ENCODE data around the gene HELB. TPM values are rescaled to one million over a fixed set of nuclear protein-coding genes. Genes with fewer than 3 reads are reported as not detected.

The HELB gene
- total RNA-seq, 1 experiment from 2014 or later: 2.3 TPM

GRCh38 chr12:66319266-66319954 lies 17.1 kb downstream of the HELB start:
- no peaks in the 10 kb centered on the region for H3K27me3 ChIP-seq (replicated peaks)
- DNase-seq (ENCODE audit: low read depth in 1 of 2, low spot score in 2 of 2): no peak
- H3K27ac ChIP-seq: no peak overlapping the region
- H3K36me3 ChIP-seq: no peaks in the 10 kb centered on the region
- no peak overlapping the region for H3K4me3 ChIP-seq
- H3K4me1 ChIP-seq (replicated peaks): peaks cover 4% of the 10 kb centered on the region; the same call in 1 of the 2 replicates
- no peaks in the 10 kb centered on the region for H3K9me3 ChIP-seq (replicated peaks)

- Histone ChIP-seq H3K27ac (no peak overlapping the region), H3K36me3 (no peaks in the 10 kb centered on the region), H3K9me3 (replicated peaks) (no peaks in the 10 kb centered on the region), H3K4me1 (replicated peaks) (peaks cover 4% of the 10 kb centered on the region; the same call in 1 of the 2 replicates), H3K4me3 (no peak overlapping the region), H3K27me3 (replicated peaks) (no peaks in the 10 kb centered on the region)
- DNase-seq (ENCODE audit: low read depth in 1 of 2, low spot score in 2 of 2): no peak
These were observed 18.7 kb downstream of the HELB start for GRCh38 chr12:66320996-66321395.

GRCh38 chr12:66321435-66321834 lies 19.1 kb downstream of the HELB start:
- Histone ChIP-seq H3K36me3 (no peaks in the 10 kb centered on the region), H3K4me1 (replicated peaks) (peaks cover 4% of the 10 kb centered on the region; the same call in 1 of the 2 replicates), H3K4me3 (no peak overlapping the region), H3K27ac (no peak overlapping the region), H3K9me3 (replicated peaks) (no peaks in the 10 kb centered on the region), H3K27me3 (replicated peaks) (no peaks in the 10 kb centered on the region)
- no peak for DNase-seq (ENCODE audit: low read depth in 1 of 2, low spot score in 2 of 2)

- Histone ChIP-seq H3K27me3 (replicated peaks) (no peaks in the 10 kb centered on the region), H3K9me3 (replicated peaks) (no peaks in the 10 kb centered on the region), H3K4me3 (no peak overlapping the region), H3K4me1 (replicated peaks) (peaks cover 4% of the 10 kb centered on the region; the same call in 1 of the 2 replicates), H3K36me3 (no peaks in the 10 kb centered on the region), H3K27ac (no peak overlapping the region)
- DNase-seq (ENCODE audit: low read depth in 1 of 2, low spot score in 2 of 2): no peak
These were observed 20.7 kb downstream of the HELB start for GRCh38 chr12:66323017-66323416.

- Histone ChIP-seq H3K4me3 (no peak overlapping the region), H3K36me3 (no peaks in the 10 kb centered on the region), H3K4me1 (replicated peaks) (no peaks in the 10 kb centered on the region), H3K27me3 (replicated peaks) (no peaks in the 10 kb centered on the region), H3K9me3 (replicated peaks) (no peaks in the 10 kb centered on the region), H3K27ac (no peak overlapping the region)
- no peak for DNase-seq (ENCODE audit: low read depth in 1 of 2, low spot score in 2 of 2)
These were observed 27.6 kb downstream of the HELB start for GRCh38 chr12:66329941-66330340.

- no peak overlapping the region for H3K27ac ChIP-seq
- no peaks in the 10 kb centered on the region for H3K27me3 ChIP-seq (replicated peaks)
- no peaks in the 10 kb centered on the region for H3K9me3 ChIP-seq (replicated peaks)
- H3K4me1 ChIP-seq (replicated peaks): no peaks in the 10 kb centered on the region
- no peak for DNase-seq (ENCODE audit: low read depth in 1 of 2, low spot score in 2 of 2)
- H3K36me3 ChIP-seq: no peaks in the 10 kb centered on the region
- H3K4me3 ChIP-seq: no peak overlapping the region
These were observed 28.7 kb downstream of the HELB start for GRCh38 chr12:66331016-66331415.

GRCh38 chr12:66331814-66332213 lies 29.5 kb downstream of the HELB start:
- H3K27me3 ChIP-seq (replicated peaks): no peaks in the 10 kb centered on the region
- no peak overlapping the region for H3K4me3 ChIP-seq
- no peaks in the 10 kb centered on the region for H3K9me3 ChIP-seq (replicated peaks)
- no peak for DNase-seq (ENCODE audit: low read depth in 1 of 2, low spot score in 2 of 2)
- H3K4me1 ChIP-seq (replicated peaks): no peaks in the 10 kb centered on the region
- H3K36me3 ChIP-seq: no peaks in the 10 kb centered on the region
- H3K27ac ChIP-seq: no peak overlapping the region

GRCh38 chr12:66335746-66336145 lies 33.5 kb downstream of the HELB start:
- H3K9me3 ChIP-seq (replicated peaks): no peaks in the 10 kb centered on the region
- H3K4me1 ChIP-seq (replicated peaks): no peaks in the 10 kb centered on the region
- DNase-seq (ENCODE audit: low read depth in 1 of 2, low spot score in 2 of 2): no peak
- H3K4me3 ChIP-seq: no peak overlapping the region
- no peaks in the 10 kb centered on the region for H3K36me3 ChIP-seq
- no peaks in the 10 kb centered on the region for H3K27me3 ChIP-seq (replicated peaks)
- no peak overlapping the region for H3K27ac ChIP-seq

GRCh38 chr12:66337381-66338010 lies 35.2 kb downstream of the HELB start:
- no peaks in the 10 kb centered on the region for H3K4me1 ChIP-seq (replicated peaks)
- H3K36me3 ChIP-seq: no peaks in the 10 kb centered on the region
- no peaks in the 10 kb centered on the region for H3K27me3 ChIP-seq (replicated peaks)
- DNase-seq (ENCODE audit: low read depth in 1 of 2, low spot score in 2 of 2): no peak
- H3K9me3 ChIP-seq (replicated peaks): no peaks in the 10 kb centered on the region
- H3K4me3 ChIP-seq: no peak overlapping the region
- no peak overlapping the region for H3K27ac ChIP-seq

GRCh38 chr12:66340131-66340530 lies 37.8 kb downstream of the HELB start:
- H3K36me3 ChIP-seq: no peaks in the 10 kb centered on the region
- DNase-seq (ENCODE audit: low read depth in 1 of 2, low spot score in 2 of 2): no peak
- no peaks in the 10 kb centered on the region for H3K4me1 ChIP-seq (replicated peaks)
- no peak overlapping the region for H3K27ac ChIP-seq
- H3K9me3 ChIP-seq (replicated peaks): no peaks in the 10 kb centered on the region
- no peak overlapping the region for H3K4me3 ChIP-seq
- no peaks in the 10 kb centered on the region for H3K27me3 ChIP-seq (replicated peaks)

GRCh38 chr12:66341126-66341525 lies 38.8 kb downstream of the HELB start:
- H3K4me3 ChIP-seq: no peak overlapping the region
- no peaks in the 10 kb centered on the region for H3K9me3 ChIP-seq (replicated peaks)
- H3K27me3 ChIP-seq (replicated peaks): no peaks in the 10 kb centered on the region
- no peak overlapping the region for H3K27ac ChIP-seq
- H3K4me1 ChIP-seq (replicated peaks): no peaks in the 10 kb centered on the region
- no peak for DNase-seq (ENCODE audit: low read depth in 1 of 2, low spot score in 2 of 2)
- no peaks in the 10 kb centered on the region for H3K36me3 ChIP-seq

GRCh38 chr12:66345212-66345611 lies 42.9 kb downstream of the HELB start:
- Histone ChIP-seq H3K4me1 (replicated peaks) (no peaks in the 10 kb centered on the region), H3K27me3 (replicated peaks) (no peaks in the 10 kb centered on the region), H3K27ac (no peak overlapping the region), H3K9me3 (replicated peaks) (no peaks in the 10 kb centered on the region), H3K36me3 (no peaks in the 10 kb centered on the region), H3K4me3 (no peak overlapping the region)
- no peak for DNase-seq (ENCODE audit: low read depth in 1 of 2, low spot score in 2 of 2)

GRCh38 chr12:66345956-66346355 lies 43.7 kb downstream of the HELB start:
- Histone ChIP-seq H3K4me3 (no peak overlapping the region), H3K4me1 (replicated peaks) (no peaks in the 10 kb centered on the region), H3K36me3 (no peaks in the 10 kb centered on the region), H3K27me3 (replicated peaks) (no peaks in the 10 kb centered on the region), H3K9me3 (replicated peaks) (no peaks in the 10 kb centered on the region), H3K27ac (no peak overlapping the region)
- no peak for DNase-seq (ENCODE audit: low read depth in 1 of 2, low spot score in 2 of 2)

- no peaks in the 10 kb centered on the region for H3K27me3 ChIP-seq (replicated peaks)
- H3K9me3 ChIP-seq (replicated peaks): no peaks in the 10 kb centered on the region
- no peak overlapping the region for H3K4me3 ChIP-seq
- H3K36me3 ChIP-seq: no peaks in the 10 kb centered on the region
- H3K4me1 ChIP-seq (replicated peaks): no peaks in the 10 kb centered on the region
- no peak for DNase-seq (ENCODE audit: low read depth in 1 of 2, low spot score in 2 of 2)
- no peak overlapping the region for H3K27ac ChIP-seq
These were observed 49.0 kb downstream of the HELB start for GRCh38 chr12:66351301-66351700.
